BLaER1 (cell line): ENCODE measurements around the gene CORO6.

Experiments
- H3K27ac ChIP-seq: shearing (Covaris generic); formaldehyde crosslinking; 2 replicates; pipeline ENCODE4 v1.8.1; 2022
- H3K27me3 ChIP-seq: shearing (Covaris generic); formaldehyde crosslinking; 2 replicates; pipeline ENCODE4 v1.8.1; 2022
- H3K36me3 ChIP-seq: shearing (Covaris generic); formaldehyde crosslinking; 2 replicates; pipeline ENCODE4 v1.8.1; 2022
- H3K4me1 ChIP-seq: shearing (Covaris generic); formaldehyde crosslinking; 2 replicates; pipeline ENCODE4 v1.8.1; 2022
- H3K4me2 ChIP-seq: shearing (Covaris generic); formaldehyde crosslinking; 2 replicates; pipeline ENCODE4 v1.8.1; 2022
- H3K4me3 ChIP-seq: shearing (Covaris generic); formaldehyde crosslinking; 2 replicates; pipeline ENCODE4 v1.8.1; 2022
- H3K9ac ChIP-seq: shearing (Covaris generic); formaldehyde crosslinking; 2 replicates; pipeline ENCODE4 v1.8.1; 2022
- H3K9me3 ChIP-seq: shearing (Covaris generic); formaldehyde crosslinking; 2 replicates; pipeline ENCODE4 v1.8.1; 2022
- H4K20me1 ChIP-seq: shearing (Covaris generic); formaldehyde crosslinking; 2 replicates; pipeline ENCODE4 v1.8.1; 2022
- Cebpa-rat ChIP-seq: shearing (Covaris generic); IDR thresholded peaks from 2 replicates; pipeline ENCODE4 v1.8.1; 2022

The CORO6 gene

GRCh38 chr17:29615048-29615385, 7.7 kb downstream of the CORO6 start:
- peaks cover 22% of the 10 kb centered on the region for H3K27me3 ChIP-seq

GRCh38 chr17:29614349-29615047, 8.2 kb downstream of the CORO6 start:
- H4K20me1 ChIP-seq: peaks cover 41% of the 10 kb centered on the region
- H3K4me1 ChIP-seq: peaks cover 75% of the 10 kb centered on the region
- no peaks in the 10 kb centered on the region for H3K9me3 ChIP-seq
- peaks cover 22% of the 10 kb centered on the region for H3K27me3 ChIP-seq
- peak overlapping the region; percentile 99 for H3K4me2 ChIP-seq
- no peak overlapping the region for H3K27ac ChIP-seq
- TF ChIP-seq Cebpa-rat: no peak
- H3K36me3 ChIP-seq: peaks cover 34% of the 10 kb centered on the region
- 0 out of 2 replicates have a peak overlapping the region, but pooled peaks have one; percentile 50 for H3K9ac ChIP-seq
- no peak overlapping the region for H3K4me3 ChIP-seq

More at GRCh38 chr17:29615048-29615385, 7.7 kb downstream of the CORO6 start:
- H3K4me1 ChIP-seq: peaks cover 75% of the 10 kb centered on the region
- H3K36me3 ChIP-seq: peaks cover 29% of the 10 kb centered on the region
- no peaks in the 10 kb centered on the region for H3K9me3 ChIP-seq
- H3K4me3 ChIP-seq: peak overlapping the region; percentile 60
- TF ChIP-seq Cebpa-rat: no peak
- 0 out of 2 replicates have a peak overlapping the region, but pooled peaks have one; percentile 50 for H3K9ac ChIP-seq
- H3K27ac ChIP-seq: no peak overlapping the region
- H4K20me1 ChIP-seq: peaks cover 41% of the 10 kb centered on the region
- peak overlapping the region; percentile 99 for H3K4me2 ChIP-seq

GRCh38 chr17:29613856-29614255, 8.9 kb downstream of the CORO6 start:
- H3K4me2 ChIP-seq: peak overlapping the region; percentile 99
- H3K27ac ChIP-seq: no peak overlapping the region
- H3K36me3 ChIP-seq: peaks cover 41% of the 10 kb centered on the region
- H3K4me1 ChIP-seq: peaks cover 75% of the 10 kb centered on the region
- peak overlapping the region; percentile 37 for H3K4me3 ChIP-seq
- H3K9me3 ChIP-seq: no peaks in the 10 kb centered on the region
- H3K27me3 ChIP-seq: peaks cover 22% of the 10 kb centered on the region
- no peak for TF ChIP-seq Cebpa-rat
- peaks cover 44% of the 10 kb centered on the region for H4K20me1 ChIP-seq
- H3K9ac ChIP-seq: no peak overlapping the region

- H3K4me1 ChIP-seq: peaks cover 75% of the 10 kb centered on the region
- peak overlapping the region; percentile 37 for H3K4me3 ChIP-seq
- H4K20me1 ChIP-seq: peaks cover 49% of the 10 kb centered on the region
- H3K36me3 ChIP-seq: peaks cover 45% of the 10 kb centered on the region
- no peak overlapping the region for H3K9ac ChIP-seq
- H3K4me2 ChIP-seq: peak overlapping the region; percentile 99
- peak overlapping the region; percentile 44; the same call in 1 of the 2 replicates for H3K27ac ChIP-seq
- no peaks in the 10 kb centered on the region for H3K9me3 ChIP-seq
- TF ChIP-seq Cebpa-rat: no peak
- H3K27me3 ChIP-seq: peaks cover 22% of the 10 kb centered on the region
These were observed 9.3 kb downstream of the CORO6 start for GRCh38 chr17:29613352-29613837.

- H3K4me1 ChIP-seq: peaks cover 75% of the 10 kb centered on the region
- peaks cover 56% of the 10 kb centered on the region for H4K20me1 ChIP-seq
- no peak for TF ChIP-seq Cebpa-rat
- no peak overlapping the region for H3K9ac ChIP-seq
- H3K27me3 ChIP-seq: peaks cover 22% of the 10 kb centered on the region
- H3K36me3 ChIP-seq: peaks cover 53% of the 10 kb centered on the region
- peak overlapping the region; percentile 36; the same call in 1 of the 2 replicates for H3K4me3 ChIP-seq
- peak overlapping the region; percentile 99 for H3K4me2 ChIP-seq
- H3K27ac ChIP-seq: peak overlapping the region; percentile 44; the same call in 1 of the 2 replicates
- no peaks in the 10 kb centered on the region for H3K9me3 ChIP-seq
These were observed 10.1 kb downstream of the CORO6 start for GRCh38 chr17:29612404-29613280.

- no peak overlapping the region for H3K4me2 ChIP-seq
- peaks cover 16% of the 10 kb centered on the region for H3K27me3 ChIP-seq
- H3K27ac ChIP-seq: no peak overlapping the region
- peaks cover 62% of the 10 kb centered on the region for H4K20me1 ChIP-seq
- peaks cover 75% of the 10 kb centered on the region for H3K4me1 ChIP-seq
- no peak for TF ChIP-seq Cebpa-rat
- no peak overlapping the region for H3K9ac ChIP-seq
- H3K4me3 ChIP-seq: no peak overlapping the region
- no peaks in the 10 kb centered on the region for H3K9me3 ChIP-seq
- H3K36me3 ChIP-seq: peaks cover 58% of the 10 kb centered on the region
These were observed 10.7 kb downstream of the CORO6 start for GRCh38 chr17:29612094-29612403.

- Histone ChIP-seq H3K9ac (no peak overlapping the region), H4K20me1 (peaks cover 62% of the 10 kb centered on the region), H3K27me3 (peaks cover 10% of the 10 kb centered on the region), H3K4me1 (peaks cover 75% of the 10 kb centered on the region), H3K27ac (no peak overlapping the region), H3K4me3 (no peak overlapping the region), H3K36me3 (peaks cover 58% of the 10 kb centered on the region), H3K4me2 (no peak overlapping the region), H3K9me3 (no peaks in the 10 kb centered on the region)
- TF ChIP-seq Cebpa-rat: no peak
These were observed 11.2 kb downstream of the CORO6 start for GRCh38 chr17:29611351-29612093.

GRCh38 chr17:29610395-29610794, 12.3 kb downstream of the CORO6 start:
- Histone ChIP-seq H3K4me2 (no peak overlapping the region), H3K4me1 (peaks cover 66% of the 10 kb centered on the region), H4K20me1 (peaks cover 56% of the 10 kb centered on the region), H3K27ac (no peak overlapping the region), H3K4me3 (no peak overlapping the region), H3K27me3 (no peaks in the 10 kb centered on the region), H3K36me3 (peaks cover 58% of the 10 kb centered on the region), H3K9ac (no peak overlapping the region), H3K9me3 (no peaks in the 10 kb centered on the region)
- no peak for TF ChIP-seq Cebpa-rat

- no peak overlapping the region for H3K4me3 ChIP-seq
- H3K27ac ChIP-seq: peak overlapping the region; percentile 30; the same call in 1 of the 2 replicates
- peaks cover 54% of the 10 kb centered on the region for H4K20me1 ChIP-seq
- no peaks in the 10 kb centered on the region for H3K27me3 ChIP-seq
- TF ChIP-seq Cebpa-rat: no peak
- H3K36me3 ChIP-seq: peaks cover 58% of the 10 kb centered on the region
- peaks cover 52% of the 10 kb centered on the region for H3K4me1 ChIP-seq
- no peaks in the 10 kb centered on the region for H3K9me3 ChIP-seq
- H3K4me2 ChIP-seq: no peak overlapping the region
- H3K9ac ChIP-seq: no peak overlapping the region
These were observed 13.7 kb downstream of the CORO6 start for GRCh38 chr17:29608986-29609385.
